ENCODE results near the gene CABLES2. TPM values are rescaled to one million over a fixed set of nuclear protein-coding genes. Genes with fewer than 3 reads are reported as not detected.
A peak's percentile ranks its signal among the peaks of the same experiment; 100 is the strongest.

Gene CABLES2
- total RNA-seq, 1 donor from 2014 or later: 8.1 TPM

DNA sequence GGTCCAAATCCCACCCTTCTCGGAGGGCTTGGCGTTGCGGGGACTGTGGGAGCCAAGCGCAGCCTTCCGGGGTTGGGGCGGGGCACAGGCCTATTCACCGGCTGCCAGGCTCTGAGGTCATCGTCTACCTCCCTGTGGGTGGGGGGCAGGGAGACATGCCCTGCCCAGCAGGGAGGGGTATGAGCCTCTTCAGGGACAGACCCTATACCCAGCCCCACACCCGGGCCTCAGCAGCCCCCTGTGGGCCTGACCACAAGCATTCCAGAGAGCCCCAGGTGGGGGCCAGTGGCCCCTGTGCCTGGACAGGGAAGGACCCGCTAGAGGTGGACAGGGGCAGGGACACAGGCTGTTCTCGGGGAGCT lies 51.6 kb downstream of the CABLES2 start:
- Histone ChIP-seq H3K79me2 (ENCODE audit: low read depth) (peaks cover 47% of the 10 kb centered on the region), H3K27ac (no peak overlapping the region)

DNA sequence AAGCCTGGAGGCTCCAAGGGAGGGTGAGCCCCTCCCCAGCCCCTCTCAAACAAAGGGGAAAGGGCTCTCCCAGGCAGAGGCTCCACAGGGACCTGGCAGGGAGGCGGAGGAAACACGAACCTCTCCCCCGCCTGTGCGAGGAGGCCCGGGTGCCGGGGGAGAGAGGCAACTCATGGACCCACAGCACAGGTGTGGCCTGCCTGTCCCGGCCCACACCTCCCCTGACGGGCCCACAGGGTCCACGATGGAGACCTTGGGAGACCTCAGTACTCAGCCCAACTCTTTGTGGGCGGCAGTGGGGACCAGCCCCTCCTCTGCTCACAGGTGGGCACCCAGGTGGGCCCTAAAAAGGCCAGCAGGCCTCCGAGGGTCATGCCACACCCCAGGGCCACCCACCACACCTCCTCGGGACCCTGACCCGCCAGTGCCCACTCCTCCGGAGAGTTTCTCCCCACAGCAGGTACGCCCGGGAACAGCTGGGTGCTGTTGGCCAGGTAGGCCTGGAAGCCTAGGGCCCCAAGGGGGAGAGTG lies 52.2 kb downstream of the CABLES2 start:
- H3K27me3 ChIP-seq: no peaks in the 10 kb centered on the region
- peak overlapping the region; percentile 46 for H3K4me2 ChIP-seq
- H3K36me3 ChIP-seq: no peaks in the 10 kb centered on the region
- DNase-seq (ENCODE audit: low spot score): no peak
- no peak overlapping the region for H2AFZ ChIP-seq (replicated peaks)
- H3K4me3 Mint-ChIP-seq: no peak overlapping the region
- H3K27ac Mint-ChIP-seq: no peak overlapping the region
- no peaks in the 10 kb centered on the region for H3K9me3 ChIP-seq (ENCODE audit: low read depth)
- H4K20me1 ChIP-seq (ENCODE audit: low read depth): peaks cover 61% of the 10 kb centered on the region
- peak overlapping the region; percentile 25 for H3K9ac ChIP-seq
- no peaks in the 10 kb centered on the region for H3F3A ChIP-seq (ENCODE audit: low read depth)
- no peak overlapping the region for H3K4me3 ChIP-seq
- TF ChIP-seq EZH2phosphoT487 (IDR thresholded peaks at IDR 0.05) (no peak), EZH2 (IDR thresholded peaks at IDR 0.05) (no peak)
- TF ChIP-seq, protein P1, sequence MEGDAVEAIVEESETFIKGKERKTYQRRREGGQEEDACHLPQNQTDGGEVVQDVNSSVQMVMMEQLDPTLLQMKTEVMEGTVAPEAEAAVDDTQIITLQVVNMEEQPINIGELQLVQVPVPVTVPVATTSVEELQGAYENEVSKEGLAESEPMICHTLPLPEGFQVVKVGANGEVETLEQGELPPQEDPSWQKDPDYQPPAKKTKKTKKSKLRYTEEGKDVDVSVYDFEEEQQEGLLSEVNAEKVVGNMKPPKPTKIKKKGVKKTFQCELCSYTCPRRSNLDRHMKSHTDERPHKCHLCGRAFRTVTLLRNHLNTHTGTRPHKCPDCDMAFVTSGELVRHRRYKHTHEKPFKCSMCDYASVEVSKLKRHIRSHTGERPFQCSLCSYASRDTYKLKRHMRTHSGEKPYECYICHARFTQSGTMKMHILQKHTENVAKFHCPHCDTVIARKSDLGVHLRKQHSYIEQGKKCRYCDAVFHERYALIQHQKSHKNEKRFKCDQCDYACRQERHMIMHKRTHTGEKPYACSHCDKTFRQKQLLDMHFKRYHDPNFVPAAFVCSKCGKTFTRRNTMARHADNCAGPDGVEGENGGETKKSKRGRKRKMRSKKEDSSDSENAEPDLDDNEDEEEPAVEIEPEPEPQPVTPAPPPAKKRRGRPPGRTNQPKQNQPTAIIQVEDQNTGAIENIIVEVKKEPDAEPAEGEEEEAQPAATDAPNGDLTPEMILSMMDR (IDR thresholded peaks at IDR 0.05): no peak
- H3K27ac ChIP-seq: peak overlapping the region; percentile 59
- H3K27me3 Mint-ChIP-seq (ENCODE audit: insufficient read depth, low read depth): no peaks in the 10 kb centered on the region
- H3K79me2 ChIP-seq (ENCODE audit: low read depth): peaks cover 45% of the 10 kb centered on the region
- H3K36me3 Mint-ChIP-seq: no peaks in the 10 kb centered on the region
- peaks cover 10% of the 10 kb centered on the region for H3K4me1 Mint-ChIP-seq
- H3K9me3 Mint-ChIP-seq: no peaks in the 10 kb centered on the region
- H3K4me1 ChIP-seq: peaks cover 34% of the 10 kb centered on the region

More for the DNA sequence above, 51.6 kb downstream of the CABLES2 start:
- Histone ChIP-seq H3K9me3 (ENCODE audit: low read depth) (no peaks in the 10 kb centered on the region), H3K4me1 (peaks cover 34% of the 10 kb centered on the region), H3F3A (ENCODE audit: low read depth) (no peaks in the 10 kb centered on the region), H3K9ac (no peak overlapping the region), H2AFZ (replicated peaks) (no peak overlapping the region), H3K4me2 (peak overlapping the region; percentile 46), H3K36me3 (no peaks in the 10 kb centered on the region), H3K27me3 (no peaks in the 10 kb centered on the region), H4K20me1 (ENCODE audit: low read depth) (peaks cover 62% of the 10 kb centered on the region), H3K4me3 (no peak overlapping the region)
- peak; percentile 43 for DNase-seq (ENCODE audit: low spot score)
- no peaks in the 10 kb centered on the region for H3K27me3 Mint-ChIP-seq (ENCODE audit: insufficient read depth, low read depth)
- no peak overlapping the region for H3K4me3 Mint-ChIP-seq
- H3K27ac Mint-ChIP-seq: no peak overlapping the region
- no peaks in the 10 kb centered on the region for H3K9me3 Mint-ChIP-seq
- no peaks in the 10 kb centered on the region for H3K36me3 Mint-ChIP-seq
- TF ChIP-seq, protein P1 (IDR thresholded peaks at IDR 0.05): no peak
- TF ChIP-seq EZH2 (IDR thresholded peaks at IDR 0.05) (no peak), EZH2phosphoT487 (IDR thresholded peaks at IDR 0.05) (no peak)
- peaks cover 10% of the 10 kb centered on the region for H3K4me1 Mint-ChIP-seq

DNA sequence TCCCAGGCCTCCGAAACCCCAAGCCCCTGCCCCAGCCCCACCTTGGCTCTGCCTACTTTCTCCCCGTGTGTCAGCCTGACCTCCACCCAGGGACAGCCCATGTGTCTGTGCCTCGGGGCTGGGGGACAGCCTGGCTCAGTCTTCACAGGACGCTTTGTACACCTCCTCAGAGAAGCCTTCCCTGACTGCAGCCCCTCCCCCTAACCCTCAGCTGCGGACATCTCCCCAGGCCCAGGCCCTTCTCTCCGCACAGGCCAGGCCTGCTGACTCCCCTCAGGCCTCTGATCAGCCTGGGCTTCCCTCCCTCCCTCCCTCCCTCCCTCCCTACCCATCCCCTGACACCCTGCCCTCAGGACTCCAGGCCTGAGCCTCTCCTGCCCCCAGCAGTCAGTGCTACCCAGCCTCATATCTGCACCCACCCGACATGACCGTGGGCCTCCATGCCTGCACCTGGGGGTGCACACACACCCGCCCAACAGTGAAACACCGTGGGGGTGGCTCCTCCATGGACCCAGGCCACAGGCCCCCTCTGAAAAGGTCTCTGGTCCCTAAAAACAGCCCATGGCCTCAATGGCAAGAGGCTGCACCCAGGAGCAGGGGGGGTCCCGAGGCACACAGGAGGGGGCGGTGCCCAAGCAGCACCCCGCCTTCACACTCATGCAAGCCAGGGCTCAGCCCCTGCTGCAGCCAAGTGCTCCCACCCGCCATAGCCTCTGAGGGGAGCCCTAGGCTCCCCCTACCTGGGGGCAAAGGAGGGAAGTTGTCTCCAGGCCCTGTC lies 52.9 kb downstream of the CABLES2 start:
- peaks cover 2% of the 10 kb centered on the region for H3K27me3 Mint-ChIP-seq (ENCODE audit: insufficient read depth, low read depth)
- no peak overlapping the region for H3K4me3 Mint-ChIP-seq
- Histone ChIP-seq H3K36me3 (no peaks in the 10 kb centered on the region), H4K20me1 (ENCODE audit: low read depth) (peaks cover 55% of the 10 kb centered on the region), H3K4me2 (peak overlapping the region; percentile 46), H3K27me3 (no peaks in the 10 kb centered on the region), H3K27ac (peak overlapping the region; percentile 59), H3K79me2 (ENCODE audit: low read depth) (peaks cover 38% of the 10 kb centered on the region), H3K4me1 (peaks cover 30% of the 10 kb centered on the region), H3K9ac (peak overlapping the region; percentile 25), H3K4me3 (no peak overlapping the region), H3F3A (ENCODE audit: low read depth) (no peaks in the 10 kb centered on the region), H2AFZ (replicated peaks) (no peak overlapping the region), H3K9me3 (ENCODE audit: low read depth) (no peaks in the 10 kb centered on the region)
- no peak overlapping the region for H3K27ac Mint-ChIP-seq
- TF ChIP-seq EZH2phosphoT487 (IDR thresholded peaks at IDR 0.05) (no peak), EZH2 (IDR thresholded peaks at IDR 0.05) (no peak)
- TF ChIP-seq, protein P1 (IDR thresholded peaks at IDR 0.05): no peak
- no peak for DNase-seq (ENCODE audit: low spot score)
- peaks cover 10% of the 10 kb centered on the region for H3K4me1 Mint-ChIP-seq
- H3K9me3 Mint-ChIP-seq: peaks cover 2% of the 10 kb centered on the region
- peaks cover 2% of the 10 kb centered on the region for H3K36me3 Mint-ChIP-seq
